H1 (cell line): ENCODE results near the gene MCC. TPM values are rescaled to one million over a fixed set of nuclear protein-coding genes. Genes with fewer than 3 reads are reported as not detected.

ENCODE experiments used
- ASH2L ChIP-seq: fragments of 200-600, 300-600 bp; sonication (generic); IDR thresholded peaks from one replicate; pipeline ENCODE4 v1.7.1; 2017; ENCODE audit warnings: low read length
- CBX5 ChIP-seq: fragments of 300-800, 300-1000 bp; sonication (generic); IDR thresholded peaks from 2 replicates; pipeline ENCODE4 v1.7.1; 2016; ENCODE audit warnings: antibody characterized with exemption, low read length, low read depth
- CHD7 ChIP-seq: fragments of 300-600 bp; sonication (generic); IDR thresholded peaks from 2 replicates; pipeline ENCODE4 v1.7.1; 2012; ENCODE audit warnings: low read length, moderate library complexity, mild to moderate bottlenecking, inconsistent platforms; ENCODE audit not compliant: insufficient replicate concordance
- GTF2F1 ChIP-seq: IDR thresholded peaks from 2 replicates; pipeline ENCODE4 v1.6.1; 2012; ENCODE audit warnings: low read depth, low read length, improper control_type of control experiment, borderline replicate concordance
- KDM4A ChIP-seq: IDR thresholded peaks from one replicate; pipeline ENCODE4 v1.7.1; 2012; ENCODE audit warnings: low read depth, mild to moderate bottlenecking, moderate library complexity, low read length, inconsistent platforms; ENCODE audit not compliant: severe bottlenecking
- SUZ12 ChIP-seq: fragments of 200-600 bp; sonication (generic); IDR thresholded peaks from 2 replicates; pipeline ENCODE4 v1.6.1; 2012; ENCODE audit warnings: mild to moderate bottlenecking, inconsistent platforms, low read length, moderate library complexity, mixed read lengths
- TCF12 ChIP-seq: IDR thresholded peaks from 2 replicates; pipeline ENCODE4 v1.6.1; 2011; ENCODE audit warnings: low read depth, mild to moderate bottlenecking, low read length
- polyA plus RNA-seq, 7 experiments: library from polyadenylated mRNA; depleted of rRNA in 3 of 7; stranded (reverse) in 5 of 7; unstranded in 2 of 7; fragments of >200 nt in 5 of 7; fragments of 200-250 nt in 2 of 7; gene quantifications; 1 replicate in 5 of 7; 2 replicates in 1 of 7; 4 replicates in 1 of 7; pipeline versions ENCODE4 v1.2.1 to v1.2.3, GENCODE V29; 2011 to 2013; ENCODE audit warnings: missing spikeins in 2 of 7, mixed read lengths in 2 of 7
- total RNA-seq: library from RNA; stranded (reverse); fragmentation: NEBNext Ultra II Directional; extraction: Animal tissue kit (Norgen Biotek cat#: 25700); gene quantifications from 2 replicates; pipeline ENCODE4 v1.2.1, GENCODE V29; 2021

The MCC gene
- total and polyA plus RNA-seq, 2 of the 8 experiments (the other 6 are each of a cell fraction or from before 2014, with no cell fraction given), result 2.6 to 18.3 TPM

GRCh38 chr5:113081881-113082546 lies 406.2 kb downstream of the MCC start (continued):
- TF ChIP-seq CHD7 (no peak), CBX5 (no peak), GTF2F1 (no peak), ASH2L (no peak), KDM4A (no peak), SUZ12 (no peak), TCF12 (no peak)
